Left ventricle myocardium inferior (tissue), 1 donor: ENCODE measurements around the gene MBD2. TPM values are rescaled to one million over a fixed set of nuclear protein-coding genes. Genes with fewer than 3 reads are reported as not detected.

Experiments
- DNase-seq: peaks from one replicate; pipeline ENCODE4 v3.0.0-alpha.2; 2020
- H3K27ac ChIP-seq: fragments of 200-600 bp; replicated peaks from 2 replicates; pipeline ENCODE4 v1.8.0; 2021
- H3K27me3 ChIP-seq: fragments of 200-600 bp; 2 replicates; pipeline ENCODE4 v1.8.0; 2021; ENCODE audit warnings: low read depth
- H3K36me3 ChIP-seq: fragments of 200-600 bp; 2 replicates; pipeline ENCODE4 v1.8.0; 2021
- H3K4me1 ChIP-seq: fragments of 200-600 bp; 2 replicates; pipeline ENCODE4 v1.8.0; 2021
- H3K4me3 ChIP-seq: fragments of 200-600 bp; 2 replicates; pipeline ENCODE4 v1.8.0; 2021; ENCODE audit warnings: mild to moderate bottlenecking, moderate library complexity
- H3K9me3 ChIP-seq: fragments of 200-600 bp; replicated peaks from 2 replicates; pipeline ENCODE4 v1.8.0; 2021
- intact Hi-C: fragments of 100-400 bp; cut with micrococcal nuclease; formaldehyde crosslinking; loops from one replicate; pipeline ENCODE4 v1.11.0; 2022
- total RNA-seq: library from RNA; stranded (reverse); fragmentation: NEBNext Ultra II Directional; extraction: Animal tissue kit (Norgen Biotek cat#: 25700); gene quantifications from one replicate; pipeline ENCODE4 v1.2.1, GENCODE V29; 2021
- TF ChIP-seq, protein P1 (sequence below): fragments of 200-600 bp; IDR thresholded peaks from 2 replicates; pipeline ENCODE4 v1.8.0; 2021; ENCODE audit warnings: antibody characterized with exemption, mild to moderate bottlenecking, borderline replicate concordance
- donor health status: DM: no; HTN: yes; CAD: no; lungs with severe emphysema.

Gene MBD2
- total RNA-seq, 1 donor from 2014 or later: 43.7 TPM

DNA sequence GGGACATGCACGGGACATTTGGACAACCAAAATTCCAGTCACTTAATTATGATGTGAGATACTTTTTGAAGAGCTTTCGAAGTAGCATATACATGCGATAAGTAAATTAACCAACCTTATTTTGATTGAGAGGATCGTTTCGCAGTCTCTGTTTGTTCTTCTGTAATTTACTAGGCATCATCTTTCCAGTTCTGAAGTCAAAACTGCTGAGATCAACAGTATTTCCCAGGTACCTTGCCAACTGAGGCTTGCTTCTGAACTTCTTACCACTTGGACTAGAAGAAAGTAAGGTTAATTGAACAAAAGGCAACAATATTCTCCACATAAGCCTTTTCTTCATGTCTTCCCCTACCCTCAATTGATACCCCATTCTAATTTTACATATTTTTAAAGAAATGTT is 19.6 kb downstream of the MBD2 start:
- no peak overlapping the region for H3K27ac ChIP-seq
- H3K27me3 ChIP-seq: no peaks in the 10 kb centered on the region
- intact Hi-C loops: no loop called here
- peaks cover 30% of the 10 kb centered on the region for H3K36me3 ChIP-seq
- TF ChIP-seq, protein P1, sequence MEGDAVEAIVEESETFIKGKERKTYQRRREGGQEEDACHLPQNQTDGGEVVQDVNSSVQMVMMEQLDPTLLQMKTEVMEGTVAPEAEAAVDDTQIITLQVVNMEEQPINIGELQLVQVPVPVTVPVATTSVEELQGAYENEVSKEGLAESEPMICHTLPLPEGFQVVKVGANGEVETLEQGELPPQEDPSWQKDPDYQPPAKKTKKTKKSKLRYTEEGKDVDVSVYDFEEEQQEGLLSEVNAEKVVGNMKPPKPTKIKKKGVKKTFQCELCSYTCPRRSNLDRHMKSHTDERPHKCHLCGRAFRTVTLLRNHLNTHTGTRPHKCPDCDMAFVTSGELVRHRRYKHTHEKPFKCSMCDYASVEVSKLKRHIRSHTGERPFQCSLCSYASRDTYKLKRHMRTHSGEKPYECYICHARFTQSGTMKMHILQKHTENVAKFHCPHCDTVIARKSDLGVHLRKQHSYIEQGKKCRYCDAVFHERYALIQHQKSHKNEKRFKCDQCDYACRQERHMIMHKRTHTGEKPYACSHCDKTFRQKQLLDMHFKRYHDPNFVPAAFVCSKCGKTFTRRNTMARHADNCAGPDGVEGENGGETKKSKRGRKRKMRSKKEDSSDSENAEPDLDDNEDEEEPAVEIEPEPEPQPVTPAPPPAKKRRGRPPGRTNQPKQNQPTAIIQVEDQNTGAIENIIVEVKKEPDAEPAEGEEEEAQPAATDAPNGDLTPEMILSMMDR: no peak
- H3K4me3 ChIP-seq: no peak overlapping the region
- H3K4me1 ChIP-seq: peaks cover 41% of the 10 kb centered on the region
- DNase-seq: no peak
- H3K9me3 ChIP-seq: no peaks in the 10 kb centered on the region

DNA sequence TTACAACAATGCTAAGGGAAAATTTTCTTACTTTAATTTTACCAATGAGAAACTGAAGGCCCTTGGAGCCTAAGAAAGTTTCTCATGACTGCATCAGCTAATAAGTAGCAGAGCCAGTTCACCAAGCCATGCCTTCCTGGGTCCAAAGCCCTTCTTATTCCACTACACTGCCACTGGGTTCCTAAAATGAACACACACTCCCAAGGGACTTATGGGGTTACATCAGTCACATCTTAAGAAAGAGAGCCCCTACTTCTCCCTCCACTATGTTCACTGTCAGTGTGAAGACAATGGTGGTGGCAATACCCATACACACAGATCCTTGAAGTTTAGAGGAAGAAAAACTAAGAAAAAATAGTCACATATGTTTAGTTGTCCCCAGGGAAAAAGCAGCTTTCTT is 20.6 kb downstream of the MBD2 start:
- TF ChIP-seq, protein P1: no peak
- DNase-seq: no peak
- H3K36me3 ChIP-seq: peaks cover 30% of the 10 kb centered on the region
- H3K4me3 ChIP-seq: no peak overlapping the region
- H3K27me3 ChIP-seq: no peaks in the 10 kb centered on the region
- no peak overlapping the region for H3K27ac ChIP-seq
- H3K9me3 ChIP-seq: no peaks in the 10 kb centered on the region
- H3K4me1 ChIP-seq: peaks cover 33% of the 10 kb centered on the region
- intact Hi-C loops: no loop called here

DNA sequence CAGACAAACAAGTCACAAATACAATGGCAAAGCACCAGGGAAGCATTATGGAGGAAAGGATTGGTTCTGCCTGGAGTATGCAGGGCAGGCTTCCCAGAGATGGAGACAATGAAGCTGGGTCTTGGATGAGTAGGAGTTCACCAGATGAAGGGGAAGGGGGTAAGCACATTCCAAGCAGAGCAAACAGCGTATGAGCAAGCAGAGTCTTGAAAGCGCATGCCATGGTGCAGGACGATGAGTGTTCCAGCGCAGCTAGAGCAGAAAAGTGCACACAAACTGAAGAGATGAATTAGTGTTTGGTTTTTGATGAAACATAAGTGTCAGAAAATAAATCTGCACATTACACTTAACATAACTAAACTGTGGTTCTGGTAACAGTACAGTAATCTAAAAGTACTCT is 21.6 kb downstream of the MBD2 start:
- no peak overlapping the region for H3K4me3 ChIP-seq
- H3K9me3 ChIP-seq: no peaks in the 10 kb centered on the region
- H3K27ac ChIP-seq: no peak overlapping the region
- intact Hi-C loops: no loop called here
- TF ChIP-seq, protein P1: no peak
- DNase-seq: no peak
- H3K27me3 ChIP-seq: no peaks in the 10 kb centered on the region
- H3K4me1 ChIP-seq: peaks cover 23% of the 10 kb centered on the region
- H3K36me3 ChIP-seq: peaks cover 30% of the 10 kb centered on the region

DNA sequence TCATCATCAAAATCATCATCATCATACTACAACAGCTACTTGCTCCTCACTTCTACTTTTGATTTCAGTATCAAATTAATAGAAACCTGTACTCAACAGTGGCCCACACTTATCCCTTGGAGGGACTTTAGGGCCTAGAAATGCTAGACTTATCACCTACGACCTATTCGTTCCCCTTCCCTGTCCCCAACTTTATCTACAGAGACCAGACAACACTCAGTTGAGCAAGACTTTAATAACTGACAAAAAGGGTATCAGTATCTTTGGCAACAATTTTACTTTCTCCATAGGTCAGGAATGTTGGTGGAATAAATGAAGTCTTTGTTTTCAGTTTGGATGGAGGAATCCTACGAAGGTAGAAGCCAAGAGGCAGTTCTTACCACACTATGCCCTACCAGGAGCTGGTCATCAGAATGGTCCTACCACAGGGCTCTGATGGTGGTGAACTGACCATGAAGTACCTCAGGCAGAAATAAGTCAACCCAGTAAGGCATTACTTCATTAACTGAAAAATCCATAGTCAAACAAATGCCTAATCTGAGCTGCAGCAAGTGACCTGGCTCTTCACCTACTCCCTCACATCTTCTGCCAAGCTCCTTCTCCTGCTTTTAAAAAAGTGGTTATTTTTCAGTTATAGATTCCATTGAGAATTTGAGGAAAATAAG is 26.6 kb downstream of the MBD2 start:
- Histone ChIP-seq H3K9me3 (no peaks in the 10 kb centered on the region), H3K36me3 (peaks cover 20% of the 10 kb centered on the region), H3K27me3 (no peaks in the 10 kb centered on the region), H3K27ac (no peak overlapping the region), H3K4me3 (no peak overlapping the region), H3K4me1 (no peaks in the 10 kb centered on the region)
- intact Hi-C loops: no loop called here
- no peak for DNase-seq
- TF ChIP-seq, protein P1: no peak

DNA sequence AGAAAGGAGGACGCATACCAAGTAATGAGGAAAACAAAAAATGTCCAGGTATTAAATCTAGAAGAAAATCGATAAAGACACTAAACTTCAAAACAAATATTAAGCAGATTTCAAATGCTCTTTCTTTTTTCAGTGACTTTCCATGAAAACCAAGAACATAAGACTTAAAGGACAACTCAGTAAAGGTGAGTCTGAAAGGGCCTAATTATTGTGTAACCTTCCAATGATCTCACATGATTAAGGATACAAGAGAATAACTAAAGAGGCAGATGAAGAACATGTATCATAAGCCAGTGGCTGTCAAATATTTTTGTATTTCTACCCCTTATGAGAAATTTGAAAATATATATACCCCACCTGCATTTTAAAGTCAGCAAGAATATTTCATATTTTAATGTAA is 30.7 kb downstream of the MBD2 start:
- no peaks in the 10 kb centered on the region for H3K4me1 ChIP-seq
- H3K4me3 ChIP-seq: no peak overlapping the region
- no peak for DNase-seq
- TF ChIP-seq, protein P1: no peak
- H3K27me3 ChIP-seq: no peaks in the 10 kb centered on the region
- H3K36me3 ChIP-seq: no peaks in the 10 kb centered on the region
- H3K9me3 ChIP-seq: no peaks in the 10 kb centered on the region
- H3K27ac ChIP-seq: no peak overlapping the region
- intact Hi-C loops: no loop called here
